GM13977 (cell line): ENCODE data around the gene RIMBP2.

Source experiments
- DNase-seq: peaks from one replicate; pipeline ENCODE4 v3.0.0; 2012; ENCODE audit warnings: low spot score
- CTCF ChIP-seq: IDR thresholded peaks from 2 replicates; pipeline ENCODE4 v1.5.1; 2012; ENCODE audit warnings: mild to moderate bottlenecking, control low read depth; ENCODE audit not compliant: insufficient read depth; ENCODE audit errors: extremely low read depth, missing control alignments
- in situ Hi-C: fragments of 300-500 bp; cut with MboI; formaldehyde crosslinking; loops from one replicate; pipeline ENCODE4 v1.12.0; 2022; ENCODE audit warnings: low sequenced_read_pairs, low pct_unique_long_range_greater_than_20kb, mixed read lengths, inconsistent platforms; ENCODE audit not compliant: unreplicated experiment

The RIMBP2 gene

DNA sequence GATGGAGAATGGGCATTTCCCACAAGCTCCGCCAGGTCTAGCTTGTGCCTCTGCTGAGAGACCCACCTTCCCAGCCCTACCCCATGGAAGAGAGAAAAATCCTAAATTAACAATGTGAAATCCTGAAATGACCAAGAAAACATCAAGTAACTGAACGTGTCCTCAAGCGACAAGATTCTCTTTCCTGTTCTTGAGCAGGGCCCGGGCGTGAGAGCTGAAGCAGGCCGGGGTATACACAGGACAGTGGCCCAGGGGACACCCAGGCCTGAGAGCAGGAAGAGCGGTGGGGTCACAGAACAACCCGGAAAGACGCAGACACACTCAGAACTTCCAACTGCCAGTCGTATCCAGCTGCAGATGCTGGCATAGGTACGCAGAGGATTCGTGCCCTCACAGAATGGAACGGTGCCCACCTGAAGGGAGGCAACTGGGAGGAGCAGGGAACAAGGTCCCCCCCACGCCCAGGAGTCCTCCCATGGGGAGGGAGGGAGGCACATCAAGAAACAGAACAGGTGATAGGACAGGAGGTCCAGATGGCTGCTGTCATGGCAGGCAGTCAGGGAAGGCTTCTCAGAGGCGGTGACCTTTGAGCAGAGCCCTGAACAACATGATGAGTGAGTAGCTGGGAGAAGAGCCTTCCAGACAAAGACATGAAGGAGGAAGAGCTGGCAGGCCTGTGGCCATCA, 9.1 kb downstream of the RIMBP2 start:
- in situ Hi-C loops, result no loop called here
- TF ChIP-seq CTCF, result no peak
- DNase-seq, result no peak

DNA sequence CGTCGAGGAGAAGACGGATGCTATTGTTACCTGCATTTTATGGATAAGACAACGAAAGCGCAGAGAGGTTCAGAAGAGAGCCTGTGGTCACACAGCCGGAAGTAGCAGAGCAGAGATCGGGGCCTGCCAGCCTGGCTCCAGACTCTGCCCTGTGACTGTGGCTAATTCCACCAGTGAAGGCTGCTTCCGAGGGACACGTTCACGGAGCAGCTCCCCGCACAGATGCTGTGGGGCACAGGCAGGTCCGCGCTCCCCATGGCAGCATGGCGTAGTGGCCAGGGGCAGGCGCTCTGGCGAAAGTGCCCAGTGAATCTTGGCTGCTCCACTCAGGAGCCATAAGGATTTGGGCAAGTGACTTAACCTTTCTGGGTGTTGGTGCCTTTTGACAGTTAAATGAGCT, 9.8 kb downstream of the RIMBP2 start:
- DNase-seq, result no peak
- in situ Hi-C loops, result no loop called here

GRCh38 chr12:130705178-130705822, 10.8 kb downstream of the RIMBP2 start:
- in situ Hi-C loops, result no loop called here
- no peak for DNase-seq
- no peak for TF ChIP-seq CTCF

More for the DNA sequence above, 9.8 kb downstream of the RIMBP2 start:
- no peak for TF ChIP-seq CTCF

GRCh38 chr12:130704606-130705005, 11.5 kb downstream of the RIMBP2 start:
- no peak for TF ChIP-seq CTCF
- in situ Hi-C loops, result no loop called here

GRCh38 chr12:130703733-130704375, 12.2 kb downstream of the RIMBP2 start:
- in situ Hi-C loops, result no loop called here
- no peak for TF ChIP-seq CTCF
- no peak for DNase-seq

More at GRCh38 chr12:130704606-130705005, 11.5 kb downstream of the RIMBP2 start:
- no peak for DNase-seq

GRCh38 chr12:130702966-130703732, 12.9 kb downstream of the RIMBP2 start:
- no peak for DNase-seq
- in situ Hi-C loops, result no loop called here
- no peak for TF ChIP-seq CTCF
